ENCODE results near the gene ADISSP.
"Not testable (repeated sequence)": the region's sequence is repeated elsewhere in the genome, so short reads cannot be mapped to it uniquely, and the experiment has no call there.

The ADISSP gene

GRCh38 chr20:3797592-3798372 lies 30.2 kb upstream of the ADISSP start:
- DNase-seq (ENCODE audit: low read depth) = no peak

- no peak for DNase-seq (ENCODE audit: low read depth)
Observed at GRCh38 chr20:3797226-3797545, 29.6 kb upstream of the ADISSP start.

- DNase-seq (ENCODE audit: low read depth) = no peak
Observed at GRCh38 chr20:3796477-3797225, 29.1 kb upstream of the ADISSP start.

GRCh38 chr20:3795511-3796468 lies 28.2 kb upstream of the ADISSP start, which contains the start of gene CDC25B:
Gene CDC25B, plus strand, starts transcription at chr20:3796310. Its CDS starts 222 bp downstream, at chr20:3796532.
- peak; percentile 81 for DNase-seq (ENCODE audit: low read depth)

- no peak for DNase-seq (ENCODE audit: low read depth)
Observed at GRCh38 chr20:3794701-3795420, 27.3 kb upstream of the ADISSP start.

GRCh38 chr20:3794168-3794567 lies 26.6 kb upstream of the ADISSP start:
- DNase-seq (ENCODE audit: low read depth) = not testable (repeated sequence)

- DNase-seq (ENCODE audit: low read depth) = not testable (repeated sequence)
Observed at GRCh38 chr20:3789201-3789600, 21.6 kb upstream of the ADISSP start.

GRCh38 chr20:3788685-3789155 lies 21.2 kb upstream of the ADISSP start:
- no peak for DNase-seq (ENCODE audit: low read depth)

- no peak for DNase-seq (ENCODE audit: low read depth)
Observed at GRCh38 chr20:3787324-3788014, 19.9 kb upstream of the ADISSP start.

GRCh38 chr20:3786665-3787323 lies 19.2 kb upstream of the ADISSP start, which contains the start of gene CENPB:
Gene CENPB, minus strand, starts transcription at chr20:3786740. Its CDS starts 257 bp downstream, at chr20:3786483.
- DNase-seq (ENCODE audit: low read depth) = no peak

GRCh38 chr20:3786126-3786484 lies 18.6 kb upstream of the ADISSP start:
- no peak for DNase-seq (ENCODE audit: low read depth)

- no peak for DNase-seq (ENCODE audit: low read depth)
Observed at GRCh38 chr20:3785240-3786125, 17.9 kb upstream of the ADISSP start.

- DNase-seq (ENCODE audit: low read depth) = no peak
Observed at GRCh38 chr20:3784863-3785239, 17.3 kb upstream of the ADISSP start.

- DNase-seq (ENCODE audit: low read depth) = no peak
Observed at GRCh38 chr20:3784216-3784853, 16.8 kb upstream of the ADISSP start.

GRCh38 chr20:3783511-3784195 lies 16.1 kb upstream of the ADISSP start:
- DNase-seq (ENCODE audit: low read depth) = no peak

GRCh38 chr20:3783068-3783489 lies 15.5 kb upstream of the ADISSP start:
- DNase-seq (ENCODE audit: low read depth) = no peak

- no peak for DNase-seq (ENCODE audit: low read depth)
Observed at GRCh38 chr20:3782597-3782996, 15.0 kb upstream of the ADISSP start.

Data from GM04504 (cell line).